GM10248 (cell line): ENCODE results near the gene NNMT.

Experiments used
- CTCF ChIA-PET: fragments of 300-600 bp; sonication (Branson Sonifier 250); formaldehyde crosslinking; extraction: SDS; loops from one replicate; lab custom pipeline; 2021; ENCODE audit warnings: antibody characterized with exemption; lab: Yijun Ruan, JAX
- POLR2A ChIA-PET: fragments of 350-650 bp; sonication (Branson Sonifier 250); formaldehyde crosslinking; extraction: SDS; loops from one replicate; lab custom pipeline; 2020; ENCODE audit warnings: antibody characterized with exemption; lab: Yijun Ruan, JAX
- DNase-seq: peaks from one replicate; pipeline ENCODE4 v3.0.0; 2012; ENCODE audit errors: extremely low spot score
- TF ChIP-seq, protein P1 (sequence below): IDR thresholded peaks from 2 replicates; pipeline ENCODE4 v1.5.1; 2012; ENCODE audit warnings: mild to moderate bottlenecking, low read depth; ENCODE audit errors: extremely low read depth, missing control alignments, control extremely low read depth

The NNMT gene

DNA sequence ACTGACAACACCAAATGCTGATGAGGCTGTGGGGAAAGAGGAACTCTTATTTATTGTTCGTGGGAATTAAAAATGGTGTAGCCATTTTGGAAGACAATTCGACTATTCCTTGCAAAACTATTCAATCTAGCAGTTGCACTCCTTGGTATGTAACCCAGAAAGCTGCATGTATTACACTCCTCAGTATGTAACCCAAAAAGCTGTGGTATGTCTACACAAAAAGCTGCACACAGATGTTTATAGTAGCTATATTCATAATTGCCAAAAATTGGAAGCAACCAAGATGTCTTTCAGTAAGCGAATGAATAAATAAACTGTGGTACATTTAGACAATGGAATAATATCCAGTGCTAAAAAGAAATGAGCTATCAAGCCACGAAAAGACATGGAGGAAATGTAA is 4.9 kb downstream of the NNMT start:
- DNase-seq, result no peak
- TF ChIP-seq, protein P1, sequence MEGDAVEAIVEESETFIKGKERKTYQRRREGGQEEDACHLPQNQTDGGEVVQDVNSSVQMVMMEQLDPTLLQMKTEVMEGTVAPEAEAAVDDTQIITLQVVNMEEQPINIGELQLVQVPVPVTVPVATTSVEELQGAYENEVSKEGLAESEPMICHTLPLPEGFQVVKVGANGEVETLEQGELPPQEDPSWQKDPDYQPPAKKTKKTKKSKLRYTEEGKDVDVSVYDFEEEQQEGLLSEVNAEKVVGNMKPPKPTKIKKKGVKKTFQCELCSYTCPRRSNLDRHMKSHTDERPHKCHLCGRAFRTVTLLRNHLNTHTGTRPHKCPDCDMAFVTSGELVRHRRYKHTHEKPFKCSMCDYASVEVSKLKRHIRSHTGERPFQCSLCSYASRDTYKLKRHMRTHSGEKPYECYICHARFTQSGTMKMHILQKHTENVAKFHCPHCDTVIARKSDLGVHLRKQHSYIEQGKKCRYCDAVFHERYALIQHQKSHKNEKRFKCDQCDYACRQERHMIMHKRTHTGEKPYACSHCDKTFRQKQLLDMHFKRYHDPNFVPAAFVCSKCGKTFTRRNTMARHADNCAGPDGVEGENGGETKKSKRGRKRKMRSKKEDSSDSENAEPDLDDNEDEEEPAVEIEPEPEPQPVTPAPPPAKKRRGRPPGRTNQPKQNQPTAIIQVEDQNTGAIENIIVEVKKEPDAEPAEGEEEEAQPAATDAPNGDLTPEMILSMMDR, result no peak
- CTCF ChIA-PET, result interaction anchor here (1.2 kb wide), 1 partner anchor 33 kb away, joined by 3 read pairs; no protein-coding TSS in a partner anchor
- POLR2A ChIA-PET, result no interaction called here

DNA sequence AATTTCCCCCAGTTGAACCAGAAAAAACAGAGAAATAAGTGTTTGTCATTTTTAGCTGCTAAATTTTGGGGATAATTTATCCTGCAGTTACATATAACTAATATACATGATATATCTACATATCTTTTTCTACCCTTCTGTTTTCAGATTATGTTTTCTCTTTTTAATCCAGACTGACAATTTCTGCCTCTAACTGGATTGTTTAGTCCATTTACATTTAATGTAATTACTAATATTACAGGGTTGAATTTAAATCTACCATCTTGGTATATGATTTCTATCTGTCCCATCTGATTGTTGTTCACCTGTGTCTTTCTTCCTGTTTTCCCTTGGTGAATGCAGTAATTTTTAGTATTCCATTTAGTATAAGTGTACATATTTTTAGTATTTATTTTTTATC is 5.7 kb downstream of the NNMT start:
- ChIA-PET CTCF (no interaction called here), POLR2A (no interaction called here)
- TF ChIP-seq, protein P1, result no peak
- DNase-seq, result no peak

DNA sequence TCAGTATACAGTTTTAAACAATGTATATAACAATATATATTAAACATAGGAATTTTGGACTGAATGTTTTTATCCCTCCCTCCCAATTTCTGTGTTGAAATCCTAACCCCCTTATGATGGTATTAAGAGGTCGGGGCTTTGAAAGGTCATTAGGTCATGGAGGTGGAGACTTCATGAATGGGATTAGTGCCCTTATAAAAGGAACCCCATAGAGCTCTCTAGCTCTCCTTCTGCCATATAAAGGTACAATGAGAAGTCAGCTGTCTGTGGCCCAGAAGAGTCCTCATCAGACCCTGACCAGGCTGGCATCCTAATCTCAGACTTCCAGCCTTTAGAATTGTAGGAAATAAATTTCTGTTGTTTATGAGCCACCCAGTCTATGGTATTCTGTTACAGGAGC is 6.5 kb downstream of the NNMT start:
- TF ChIP-seq, protein P1, result no peak
- ChIA-PET CTCF (no interaction called here), POLR2A (no interaction called here)
- no peak for DNase-seq

DNA sequence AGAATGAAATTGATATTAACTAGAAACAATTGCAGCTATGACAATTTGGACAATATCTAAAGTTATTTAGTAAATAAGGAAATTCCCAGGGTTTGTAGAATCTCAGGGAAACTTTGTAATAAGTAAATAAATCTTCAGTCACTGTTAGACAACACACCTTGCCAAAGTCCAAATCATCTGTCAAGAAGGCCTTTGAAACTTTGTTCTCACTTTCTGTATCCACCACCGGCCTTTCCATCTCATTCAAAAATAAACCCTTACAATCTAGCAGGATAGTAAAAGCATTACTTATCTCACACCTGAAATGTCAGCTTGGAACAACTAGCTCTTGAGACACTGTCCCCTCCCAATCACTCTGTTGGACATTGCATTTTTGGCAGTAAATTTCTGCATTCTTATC is 7.9 kb downstream of the NNMT start:
- CTCF ChIA-PET, result no interaction called here
- TF ChIP-seq, protein P1, result no peak
- DNase-seq, result no peak
- POLR2A ChIA-PET, result no interaction called here

DNA sequence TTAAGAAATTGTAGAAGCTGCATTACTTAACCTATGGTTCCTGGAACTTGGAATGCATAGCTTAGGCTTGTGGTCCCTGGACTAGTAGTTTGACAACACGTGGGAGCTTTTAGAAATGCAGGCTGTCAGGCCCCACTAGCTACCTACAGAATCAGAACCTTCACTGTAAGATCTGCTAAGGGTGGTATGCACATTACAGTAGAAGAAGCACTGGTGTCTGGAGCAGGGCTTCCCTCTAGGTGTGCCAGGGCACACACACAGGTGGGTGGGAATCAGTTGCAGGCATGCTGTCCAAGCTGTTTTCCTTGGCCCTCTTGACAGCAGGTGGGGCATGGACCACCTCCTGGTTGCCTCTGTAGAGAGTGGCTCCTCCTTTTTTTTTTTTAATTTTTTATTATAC is 8.8 kb downstream of the NNMT start:
- CTCF ChIA-PET, result no interaction called here
- POLR2A ChIA-PET, result no interaction called here
- TF ChIP-seq, protein P1, result no peak
- DNase-seq, result no peak

DNA sequence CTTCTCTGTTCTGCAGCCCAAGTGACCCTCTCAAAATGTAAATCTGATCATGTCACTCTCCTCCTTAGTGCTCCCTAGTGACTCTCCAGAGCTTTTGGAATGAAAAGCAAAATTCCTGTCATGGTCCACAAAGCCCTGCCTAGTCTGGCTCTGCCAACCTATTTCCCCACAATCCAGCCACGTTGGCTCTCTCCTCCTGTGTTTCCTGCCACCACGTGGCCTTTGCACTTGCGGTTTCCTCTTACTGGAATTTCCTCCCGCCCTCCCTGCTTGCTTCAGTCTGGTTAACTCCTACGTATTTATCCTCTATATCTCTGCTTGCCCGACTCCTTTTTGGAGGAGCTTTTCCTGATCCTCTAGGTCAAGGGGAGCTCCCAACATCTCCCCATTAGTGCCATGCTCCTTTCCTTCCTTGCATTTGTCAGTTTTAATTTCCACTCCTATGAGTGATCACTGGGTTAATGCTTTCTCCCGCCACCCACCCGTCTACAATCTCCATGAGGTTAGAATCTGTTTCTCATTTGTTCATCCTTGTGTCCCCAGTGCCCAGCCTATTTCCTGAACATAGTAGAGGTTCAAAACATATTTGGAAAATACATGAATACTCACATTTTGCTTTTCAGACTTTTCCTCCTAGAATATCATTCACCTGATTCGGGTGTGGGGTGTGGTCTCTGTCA is 11.5 kb downstream of the NNMT start:
- DNase-seq, result no peak
- CTCF ChIA-PET, result interaction anchor here (1.4 kb wide), 1 partner anchor 9 kb away, joined by 4 read pairs; no protein-coding TSS in a partner anchor
- TF ChIP-seq, protein P1, result no peak
- POLR2A ChIA-PET, result no interaction called here
